ENCODE measurements around the gene NPLOC4. TPM values are rescaled to one million over a fixed set of nuclear protein-coding genes. Genes with fewer than 3 reads are reported as not detected.
A peak's percentile ranks its signal among the peaks of the same experiment; 100 is the strongest.

The NPLOC4 gene
- total and polyA plus RNA-seq, 2 of the 13 experiments (the other 11 are each of a cell fraction or from before 2014, with no cell fraction given): 57.0 to 97.0 TPM

- TF ChIP-seq PBX2 (CRISPR knock-in tag; IDR thresholded peaks at IDR 0.05) (no peak), ZNF615 (CRISPR knock-in tag; IDR thresholded peaks at IDR 0.05; ENCODE audit: borderline replicate concordance) (no peak), NONO (IDR thresholded peaks at IDR 0.05) (no peak), NONO (CRISPR knock-in tag; conservative IDR thresholded peaks at IDR 0.05) (no peak), MXD1 (CRISPR knock-in tag; IDR thresholded peaks at IDR 0.05) (0 out of 2 replicates have a peak, but pooled peaks have one; percentile 16), MTA1 (CRISPR knock-in tag; IDR thresholded peaks at IDR 0.05; ENCODE audit: borderline replicate concordance) (peak; percentile 66; the same call in 1 of the 2 replicates), SP2 (CRISPR knock-in tag; IDR thresholded peaks at IDR 0.05) (no peak), PHF5A (CRISPR knock-in tag; IDR thresholded peaks at IDR 0.05; ENCODE audit: low read depth, unreplicated experiment) (no peak), ZNF512 (CRISPR knock-in tag; IDR thresholded peaks at IDR 0.05) (no peak), CTCF (CRISPR knock-in tag; IDR thresholded peaks at IDR 0.05) (peak; percentile 85), HNRNPLL (IDR thresholded peaks at IDR 0.05; ENCODE audit: low read depth, low read length, poor library complexity, severe bottlenecking) (peak; percentile 35), PRDM15 (CRISPR knock-in tag; IDR thresholded peaks at IDR 0.05) (no peak), THYN1 (CRISPR knock-in tag; IDR thresholded peaks at IDR 0.05; ENCODE audit: borderline replicate concordance, low read depth) (no peak), THAP11 (CRISPR knock-in tag; IDR thresholded peaks at IDR 0.05) (no peak), RBFOX2 (IDR thresholded peaks at IDR 0.05; ENCODE audit: low read depth, low read length) (0 out of 2 replicates have a peak, but pooled peaks have one; percentile 19), MAZ (IDR thresholded peaks at IDR 0.05; ENCODE audit: borderline replicate concordance, low read depth, low read length) (peak; percentile 30; the same call in 1 of the 2 replicates), MAZ (CRISPR knock-in tag; IDR thresholded peaks at IDR 0.05; ENCODE audit: low read depth) (no peak), HDAC1 (CRISPR knock-in tag; IDR thresholded peaks at IDR 0.05) (no peak), TOPORS (CRISPR knock-in tag; IDR thresholded peaks at IDR 0.05) (no peak), NR2F6 (IDR thresholded peaks at IDR 0.05) (no peak), NR2F6 (CRISPR knock-in tag; IDR thresholded peaks at IDR 0.05) (0 out of 2 replicates have a peak, but pooled peaks have one; percentile 33), SRY (CRISPR knock-in tag; IDR thresholded peaks at IDR 0.05) (no peak)
Observed at GRCh38 chr17:81537343-81537855, 99.5 kb downstream of the NPLOC4 start (continued).

All from HepG2 (cell line).